Adrenal gland (tissue), 5 donors: ENCODE data around the gene DIAPH2.

ENCODE experiments used
- CTCF ChIP-seq, 6 experiments: fragments of 450-650 bp in 4 of 6; fragments of 200-600 bp in 2 of 6; sonication (generic) in 1 of 6; IDR thresholded peaks; 1 replicate in 5 of 6; 2 replicates in 1 of 6; pipeline versions ENCODE4 v1.5.1 to v1.8.0; 2016 to 2021; ENCODE audit warnings: antibody characterized with exemption in 6 of 6, mild to moderate bottlenecking in 2 of 6, moderate library complexity in 1 of 6
- POLR2A ChIP-seq, 2 donors: fragments of 450-650 bp; IDR thresholded peaks; one replicate each; pipeline ENCODE4 v1.6.1; 2017; ENCODE audit warnings: antibody characterized with exemption in 2 of 2, mild to moderate bottlenecking in 2 of 2, moderate library complexity in 1 of 2
- donor health status: DM: no; HTN: no; CAD: no.

- TF ChIP-seq CTCF (IDR thresholded peaks at IDR 0.05) (no peak), POLR2A (IDR thresholded peaks at IDR 0.05) (no peak)
Observed at GRCh38 chrX:96743367-96744073, 58.9 kb downstream of the DIAPH2 start.
